ENCODE measurements around the gene PLCB2.

DNA sequence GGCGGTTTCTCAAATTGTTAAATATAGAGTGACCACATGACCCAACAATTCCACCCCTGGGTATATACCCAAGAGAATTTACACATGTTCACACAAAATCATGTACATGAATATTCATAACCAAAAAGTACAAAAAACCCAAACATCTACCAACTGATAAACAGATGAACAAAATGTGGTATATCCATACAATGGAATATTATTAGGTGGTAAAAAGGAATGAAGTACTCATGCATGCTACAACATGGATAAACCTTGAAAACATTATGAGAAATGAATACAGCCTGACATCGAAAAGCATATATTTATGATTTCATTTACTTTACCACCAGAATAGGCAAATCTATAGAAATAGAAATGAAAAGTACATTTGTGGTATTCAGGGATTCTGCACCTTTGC is 7.4 kb downstream of the PLCB2 start:
- no peak for TF ChIP-seq POLR2A (IDR thresholded peaks at IDR 0.05; ENCODE audit: low read length)
- no peak for TF ChIP-seq GATA1 (IDR thresholded peaks at IDR 0.05; ENCODE audit: low read depth, low read length)

All from erythroblast (primary cell).